Measurements from ENCODE around the gene MND1. TPM values are rescaled to one million over a fixed set of nuclear protein-coding genes. Genes with fewer than 3 reads are reported as not detected.

The MND1 gene
- total RNA-seq, 1 experiment from 2014 or later: 12.3 TPM

GRCh38 chr4:153341575-153342090 is 2.9 kb upstream of the MND1 start:
- H3K27me3 ChIP-seq: no peaks in the 10 kb centered on the region
- no peaks in the 10 kb centered on the region for H3K36me3 ChIP-seq
- H3K9me3 ChIP-seq: no peaks in the 10 kb centered on the region
- no peak overlapping the region for H3K4me3 ChIP-seq
- no peak for DNase-seq

GRCh38 chr4:153342751-153343552 is 1.5 kb upstream of the MND1 start:
- no peaks in the 10 kb centered on the region for H3K9me3 ChIP-seq
- no peak for DNase-seq
- H3K4me3 ChIP-seq: no peak overlapping the region
- no peaks in the 10 kb centered on the region for H3K27me3 ChIP-seq
- H3K36me3 ChIP-seq: no peaks in the 10 kb centered on the region

- H3K27me3 ChIP-seq: no peaks in the 10 kb centered on the region
- no peaks in the 10 kb centered on the region for H3K36me3 ChIP-seq
- peak overlapping the region; percentile 72 for H3K4me3 ChIP-seq
- no peaks in the 10 kb centered on the region for H3K9me3 ChIP-seq
- DNase-seq: peak; percentile 72
Measured at GRCh38 chr4:153345012-153345981, 809 bp downstream of the MND1 start.

- no peaks in the 10 kb centered on the region for H3K27me3 ChIP-seq
- H3K36me3 ChIP-seq: no peaks in the 10 kb centered on the region
- no peaks in the 10 kb centered on the region for H3K9me3 ChIP-seq
- H3K4me3 ChIP-seq: peak overlapping the region; percentile 72
- DNase-seq: no peak
Measured at GRCh38 chr4:153346031-153346430, 1.5 kb downstream of the MND1 start.

- Histone ChIP-seq H3K36me3 (no peaks in the 10 kb centered on the region), H3K27me3 (no peaks in the 10 kb centered on the region), H3K4me3 (no peak overlapping the region), H3K9me3 (no peaks in the 10 kb centered on the region)
- DNase-seq: no peak
Measured at GRCh38 chr4:153346563-153346962, 2.1 kb downstream of the MND1 start.

GRCh38 chr4:153347117-153347516 is 2.6 kb downstream of the MND1 start:
- H3K27me3 ChIP-seq: no peaks in the 10 kb centered on the region
- no peak for DNase-seq
- H3K4me3 ChIP-seq: no peak overlapping the region
- no peaks in the 10 kb centered on the region for H3K9me3 ChIP-seq
- H3K36me3 ChIP-seq: no peaks in the 10 kb centered on the region

- H3K36me3 ChIP-seq: no peaks in the 10 kb centered on the region
- no peak for DNase-seq
Measured at GRCh38 chr4:153348006-153348405, 3.5 kb downstream of the MND1 start.

GRCh38 chr4:153349206-153349805 is 4.8 kb downstream of the MND1 start:
- no peak for DNase-seq
- no peaks in the 10 kb centered on the region for H3K9me3 ChIP-seq
- H3K4me3 ChIP-seq: no peak overlapping the region
- no peaks in the 10 kb centered on the region for H3K27me3 ChIP-seq
- H3K36me3 ChIP-seq: no peaks in the 10 kb centered on the region

More at GRCh38 chr4:153348006-153348405, 3.5 kb downstream of the MND1 start:
- no peaks in the 10 kb centered on the region for H3K27me3 ChIP-seq
- H3K9me3 ChIP-seq: no peaks in the 10 kb centered on the region
- H3K4me3 ChIP-seq: no peak overlapping the region

GRCh38 chr4:153362184-153362583 is 17.7 kb downstream of the MND1 start:
- Histone ChIP-seq H3K4me3 (no peak overlapping the region), H3K9me3 (no peaks in the 10 kb centered on the region), H3K36me3 (no peaks in the 10 kb centered on the region; the same call in 1 of the 2 replicates), H3K27me3 (no peaks in the 10 kb centered on the region)
- no peak for DNase-seq

- H3K4me3 ChIP-seq: no peak overlapping the region
- no peak for DNase-seq
- H3K36me3 ChIP-seq: peaks cover 6% of the 10 kb centered on the region
- H3K9me3 ChIP-seq: no peaks in the 10 kb centered on the region
- H3K27me3 ChIP-seq: no peaks in the 10 kb centered on the region
Measured at GRCh38 chr4:153364061-153364460, 19.6 kb downstream of the MND1 start.

GRCh38 chr4:153365003-153365402 is 20.5 kb downstream of the MND1 start:
- Histone ChIP-seq H3K27me3 (no peaks in the 10 kb centered on the region), H3K9me3 (no peaks in the 10 kb centered on the region), H3K36me3 (peaks cover 6% of the 10 kb centered on the region), H3K4me3 (no peak overlapping the region)
- no peak for DNase-seq

- Histone ChIP-seq H3K4me3 (no peak overlapping the region), H3K9me3 (no peaks in the 10 kb centered on the region), H3K27me3 (no peaks in the 10 kb centered on the region), H3K36me3 (peaks cover 6% of the 10 kb centered on the region; the same call in 1 of the 2 replicates)
- no peak for DNase-seq
Measured at GRCh38 chr4:153366486-153366885, 22.0 kb downstream of the MND1 start.

GRCh38 chr4:153367092-153367491 is 22.6 kb downstream of the MND1 start:
- Histone ChIP-seq H3K27me3 (no peaks in the 10 kb centered on the region), H3K4me3 (no peak overlapping the region), H3K9me3 (no peaks in the 10 kb centered on the region), H3K36me3 (peaks cover 6% of the 10 kb centered on the region)
- no peak for DNase-seq

GRCh38 chr4:153369021-153369420 is 24.5 kb downstream of the MND1 start:
- DNase-seq: no peak
- Histone ChIP-seq H3K4me3 (no peak overlapping the region), H3K9me3 (peaks cover 6% of the 10 kb centered on the region), H3K27me3 (no peaks in the 10 kb centered on the region), H3K36me3 (peaks cover 6% of the 10 kb centered on the region)

GRCh38 chr4:153371701-153372234 is 27.3 kb downstream of the MND1 start:
- peaks cover 6% of the 10 kb centered on the region for H3K36me3 ChIP-seq
- H3K4me3 ChIP-seq: no peak overlapping the region
- H3K27me3 ChIP-seq: no peaks in the 10 kb centered on the region
- H3K9me3 ChIP-seq: peaks cover 6% of the 10 kb centered on the region
- DNase-seq: peak; percentile 2

GRCh38 chr4:153372967-153373562 is 28.6 kb downstream of the MND1 start:
- peaks cover 6% of the 10 kb centered on the region for H3K9me3 ChIP-seq
- H3K4me3 ChIP-seq: no peak overlapping the region
- no peak for DNase-seq

More at GRCh38 chr4:153372967-153373562, 28.6 kb downstream of the MND1 start:
- H3K36me3 ChIP-seq: peaks cover 4% of the 10 kb centered on the region
- no peaks in the 10 kb centered on the region for H3K27me3 ChIP-seq
